Neural cell (in vitro differentiated cells): ENCODE measurements around the gene ANO3. TPM values are rescaled to one million over a fixed set of nuclear protein-coding genes. Genes with fewer than 3 reads are reported as not detected.

Experiments used
- H2AFZ ChIP-seq: fragments of 200-600, 300-800 bp; sonication (generic), shearing (Covaris generic); 2 replicates; pipeline ENCODE4 v1.6.0; 2014; ENCODE audit warnings: low read depth, mild to moderate bottlenecking, antibody characterized with exemption, low read length, moderate library complexity
- H3F3A ChIP-seq: fragments of 200-600 bp; shearing (Covaris generic); 2 replicates; pipeline ENCODE4 v1.6.1; 2016; ENCODE audit warnings: mild to moderate bottlenecking, moderate library complexity, mixed read lengths, antibody characterized with exemption, low read length; ENCODE audit not compliant: insufficient read depth, poor library complexity, severe bottlenecking
- H3K27ac ChIP-seq: fragments of 200-600, 300-800 bp; sonication (generic), shearing (Covaris generic); 2 replicates; pipeline ENCODE4 v1.5.1; 2014; ENCODE audit warnings: mild to moderate bottlenecking, low read length, moderate library complexity
- H3K27me3 ChIP-seq: fragments of 300-800, 200-600 bp; sonication (generic), shearing (Covaris generic); 2 replicates; pipeline ENCODE4 v1.6.0; 2014; ENCODE audit warnings: mild to moderate bottlenecking, low read depth, low read length, moderate library complexity; ENCODE audit not compliant: insufficient read depth
- H3K36me3 ChIP-seq: fragments of 300-800, 200-600 bp; sonication (generic), shearing (Covaris generic); 2 replicates; pipeline ENCODE4 v1.5.1; 2014; ENCODE audit warnings: mild to moderate bottlenecking, antibody characterized with exemption, low read length, moderate library complexity; ENCODE audit not compliant: insufficient read depth
- H3K4me2 ChIP-seq: fragments of 300-800, 200-600 bp; sonication (generic), shearing (Covaris generic); 2 replicates; pipeline ENCODE4 v1.6.0; 2014; ENCODE audit warnings: mild to moderate bottlenecking, low read length
- H3K4me3 ChIP-seq: fragments of 300-800, 200-600 bp; sonication (generic), shearing (Covaris generic); 2 replicates; pipeline ENCODE4 v1.5.1; 2014; ENCODE audit warnings: mild to moderate bottlenecking, low read length, moderate library complexity
- H3K79me2 ChIP-seq: fragments of 200-600 bp; shearing (Covaris generic); replicated peaks from 2 replicates; pipeline ENCODE4 v1.6.0; 2014; ENCODE audit warnings: mild to moderate bottlenecking, low read length, moderate library complexity; ENCODE audit not compliant: insufficient read depth
- H3K9ac ChIP-seq: fragments of 300-800, 200-600 bp; sonication (generic), shearing (Covaris generic); 2 replicates; pipeline ENCODE4 v1.6.1; 2016; ENCODE audit warnings: mild to moderate bottlenecking, low read length, mixed read lengths
- H3K9me2 ChIP-seq: fragments of 200-600 bp; shearing (Covaris generic); 2 replicates; pipeline ENCODE4 v1.6.1; 2016; ENCODE audit warnings: mild to moderate bottlenecking, low read length, mixed read lengths; ENCODE audit not compliant: insufficient read depth
- H3K9me3 ChIP-seq: fragments of 200-600, 300-800 bp; sonication (generic), shearing (Covaris generic); 2 replicates; pipeline ENCODE4 v1.6.1; 2016; ENCODE audit warnings: mild to moderate bottlenecking, mixed run types, low read length, moderate library complexity, mixed read lengths
- H4K20me1 ChIP-seq: fragments of 200-600 bp; shearing (Covaris generic); 2 replicates; pipeline ENCODE4 v1.6.1; 2016; ENCODE audit warnings: mild to moderate bottlenecking, mixed run types; ENCODE audit not compliant: insufficient read depth
- EP300 ChIP-seq: fragments of 450-650 bp; conservative IDR thresholded peaks from 2 replicates; pipeline ENCODE4 v1.6.1; 2014; ENCODE audit warnings: antibody characterized with exemption, mild to moderate bottlenecking, moderate library complexity; ENCODE audit not compliant: poor library complexity, severe bottlenecking
- EZH2 ChIP-seq: fragments of 200-600, 300-800 bp; shearing (Covaris generic), sonication (generic); IDR thresholded peaks from 2 replicates; pipeline ENCODE4 v1.6.1; 2014; ENCODE audit warnings: antibody characterized with exemption, low read length, borderline replicate concordance, mild to moderate bottlenecking; ENCODE audit not compliant: insufficient read depth, poor library complexity, severe bottlenecking
- POLR2AphosphoS5 ChIP-seq: IDR thresholded peaks from 2 replicates; pipeline ENCODE4 v1.6.1; 2012
- TAF1 ChIP-seq: IDR thresholded peaks from 2 replicates; pipeline ENCODE4 v1.6.1; 2012; ENCODE audit warnings: low read depth
- polyA plus RNA-seq: library from polyadenylated mRNA; depleted of rRNA; stranded (reverse); fragments of >200 nt; gene quantifications from 2 replicates; pipeline ENCODE4 v1.2.3, GENCODE V29; 2014
- TF ChIP-seq, protein P1 (sequence below): IDR thresholded peaks from 2 replicates; pipeline ENCODE4 v1.6.1; 2012; ENCODE audit warnings: borderline replicate concordance
- TF ChIP-seq, protein P2 (sequence below): fragments of 450-650 bp; IDR thresholded peaks from 2 replicates; pipeline ENCODE4 v1.5.1; 2014; ENCODE audit warnings: antibody characterized with exemption, mild to moderate bottlenecking, moderate library complexity; ENCODE audit not compliant: poor library complexity, severe bottlenecking

ANO3 gene
- polyA plus RNA-seq, 1 donor from 2014 or later = not detected

DNA sequence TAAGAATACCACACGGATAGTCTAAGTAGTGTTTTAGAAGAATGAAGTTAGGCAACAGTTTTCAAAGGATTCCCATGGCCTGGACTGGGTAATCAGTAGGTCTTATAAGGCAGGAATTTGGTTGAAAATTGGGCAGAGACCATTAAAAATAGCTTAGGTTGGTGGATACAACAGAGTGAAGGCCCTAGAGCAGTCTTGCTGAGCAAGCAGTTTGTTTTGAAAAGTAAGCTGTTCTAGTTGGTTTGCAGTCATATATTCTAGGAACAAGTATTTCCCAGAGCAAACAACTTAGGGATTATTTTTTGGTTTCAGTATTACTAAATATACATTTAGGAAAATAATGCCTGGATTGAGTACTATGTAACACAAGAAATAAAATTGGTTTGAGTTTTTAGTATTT is 175.3 kb downstream of the ANO3 start:
- Histone ChIP-seq H3K36me3 (no peaks in the 10 kb centered on the region), H3K27ac (no peak overlapping the region), H3K4me3 (no peak overlapping the region), H3K27me3 (no peaks in the 10 kb centered on the region), H3K79me2 (no peaks in the 10 kb centered on the region), H4K20me1 (no peaks in the 10 kb centered on the region), H3K4me2 (no peak overlapping the region), H3F3A (no peaks in the 10 kb centered on the region), H3K9ac (no peak overlapping the region), H2AFZ (no peak overlapping the region), H3K9me3 (no peaks in the 10 kb centered on the region), H3K9me2 (no peaks in the 10 kb centered on the region)
- no peak for TF ChIP-seq EP300
- TF ChIP-seq, protein P1, sequence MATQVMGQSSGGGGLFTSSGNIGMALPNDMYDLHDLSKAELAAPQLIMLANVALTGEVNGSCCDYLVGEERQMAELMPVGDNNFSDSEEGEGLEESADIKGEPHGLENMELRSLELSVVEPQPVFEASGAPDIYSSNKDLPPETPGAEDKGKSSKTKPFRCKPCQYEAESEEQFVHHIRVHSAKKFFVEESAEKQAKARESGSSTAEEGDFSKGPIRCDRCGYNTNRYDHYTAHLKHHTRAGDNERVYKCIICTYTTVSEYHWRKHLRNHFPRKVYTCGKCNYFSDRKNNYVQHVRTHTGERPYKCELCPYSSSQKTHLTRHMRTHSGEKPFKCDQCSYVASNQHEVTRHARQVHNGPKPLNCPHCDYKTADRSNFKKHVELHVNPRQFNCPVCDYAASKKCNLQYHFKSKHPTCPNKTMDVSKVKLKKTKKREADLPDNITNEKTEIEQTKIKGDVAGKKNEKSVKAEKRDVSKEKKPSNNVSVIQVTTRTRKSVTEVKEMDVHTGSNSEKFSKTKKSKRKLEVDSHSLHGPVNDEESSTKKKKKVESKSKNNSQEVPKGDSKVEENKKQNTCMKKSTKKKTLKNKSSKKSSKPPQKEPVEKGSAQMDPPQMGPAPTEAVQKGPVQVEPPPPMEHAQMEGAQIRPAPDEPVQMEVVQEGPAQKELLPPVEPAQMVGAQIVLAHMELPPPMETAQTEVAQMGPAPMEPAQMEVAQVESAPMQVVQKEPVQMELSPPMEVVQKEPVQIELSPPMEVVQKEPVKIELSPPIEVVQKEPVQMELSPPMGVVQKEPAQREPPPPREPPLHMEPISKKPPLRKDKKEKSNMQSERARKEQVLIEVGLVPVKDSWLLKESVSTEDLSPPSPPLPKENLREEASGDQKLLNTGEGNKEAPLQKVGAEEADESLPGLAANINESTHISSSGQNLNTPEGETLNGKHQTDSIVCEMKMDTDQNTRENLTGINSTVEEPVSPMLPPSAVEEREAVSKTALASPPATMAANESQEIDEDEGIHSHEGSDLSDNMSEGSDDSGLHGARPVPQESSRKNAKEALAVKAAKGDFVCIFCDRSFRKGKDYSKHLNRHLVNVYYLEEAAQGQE = no peak
- TF ChIP-seq, protein P2, sequence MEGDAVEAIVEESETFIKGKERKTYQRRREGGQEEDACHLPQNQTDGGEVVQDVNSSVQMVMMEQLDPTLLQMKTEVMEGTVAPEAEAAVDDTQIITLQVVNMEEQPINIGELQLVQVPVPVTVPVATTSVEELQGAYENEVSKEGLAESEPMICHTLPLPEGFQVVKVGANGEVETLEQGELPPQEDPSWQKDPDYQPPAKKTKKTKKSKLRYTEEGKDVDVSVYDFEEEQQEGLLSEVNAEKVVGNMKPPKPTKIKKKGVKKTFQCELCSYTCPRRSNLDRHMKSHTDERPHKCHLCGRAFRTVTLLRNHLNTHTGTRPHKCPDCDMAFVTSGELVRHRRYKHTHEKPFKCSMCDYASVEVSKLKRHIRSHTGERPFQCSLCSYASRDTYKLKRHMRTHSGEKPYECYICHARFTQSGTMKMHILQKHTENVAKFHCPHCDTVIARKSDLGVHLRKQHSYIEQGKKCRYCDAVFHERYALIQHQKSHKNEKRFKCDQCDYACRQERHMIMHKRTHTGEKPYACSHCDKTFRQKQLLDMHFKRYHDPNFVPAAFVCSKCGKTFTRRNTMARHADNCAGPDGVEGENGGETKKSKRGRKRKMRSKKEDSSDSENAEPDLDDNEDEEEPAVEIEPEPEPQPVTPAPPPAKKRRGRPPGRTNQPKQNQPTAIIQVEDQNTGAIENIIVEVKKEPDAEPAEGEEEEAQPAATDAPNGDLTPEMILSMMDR = no peak

DNA sequence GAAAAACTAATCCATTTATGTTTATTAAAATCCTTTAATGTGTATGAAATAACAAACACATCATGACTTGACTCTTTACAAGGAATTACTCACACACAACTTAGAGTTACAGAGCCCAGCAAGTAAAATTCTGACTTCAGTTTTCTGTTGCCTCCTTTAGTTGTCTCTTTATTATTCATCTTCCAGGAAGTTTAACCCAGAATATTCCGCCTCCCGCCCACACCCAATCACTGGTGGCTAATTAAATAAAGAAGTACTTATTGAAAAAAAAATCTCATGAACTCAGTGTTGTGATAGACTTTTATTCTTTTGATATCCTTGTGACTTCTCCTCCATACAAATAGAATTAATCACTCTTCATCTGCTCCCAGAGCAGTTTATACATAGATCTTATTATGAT is 178.2 kb downstream of the ANO3 start:
- H3F3A ChIP-seq = no peaks in the 10 kb centered on the region
- H2AFZ ChIP-seq = no peak overlapping the region
- no peaks in the 10 kb centered on the region for H3K36me3 ChIP-seq
- no peaks in the 10 kb centered on the region for H3K27me3 ChIP-seq
- no peak overlapping the region for H3K4me2 ChIP-seq
- H3K9ac ChIP-seq = no peak overlapping the region
- H3K4me3 ChIP-seq = no peak overlapping the region
- H4K20me1 ChIP-seq = no peaks in the 10 kb centered on the region
- no peaks in the 10 kb centered on the region for H3K9me2 ChIP-seq
- TF ChIP-seq EZH2 = no peak
- TF ChIP-seq EP300 = no peak
- no peak for TF ChIP-seq TAF1
- no peak for TF ChIP-seq POLR2AphosphoS5
- H3K27ac ChIP-seq = no peak overlapping the region
- no peaks in the 10 kb centered on the region for H3K79me2 ChIP-seq
- H3K9me3 ChIP-seq = no peaks in the 10 kb centered on the region

DNA sequence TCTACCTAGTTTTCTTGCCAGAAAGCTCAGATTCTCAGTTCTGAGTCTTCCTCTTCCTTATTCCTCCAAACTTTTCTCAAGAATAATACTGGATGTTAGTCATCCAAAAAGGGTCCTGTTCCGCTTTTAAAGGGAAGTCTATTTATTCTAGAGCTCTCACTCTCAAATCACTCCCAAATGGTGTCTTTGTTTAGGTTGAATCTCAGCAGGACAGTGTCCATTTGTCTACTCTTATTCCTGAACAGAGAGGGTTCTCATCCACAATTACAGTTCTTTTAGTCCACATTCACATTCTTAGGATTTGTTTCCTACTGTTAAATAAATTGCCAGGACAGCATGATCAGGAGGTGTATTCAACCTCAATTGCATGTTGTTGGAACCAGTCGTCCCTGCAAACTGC is 178.8 kb downstream of the ANO3 start:
- H3K27me3 ChIP-seq = no peaks in the 10 kb centered on the region
- no peak overlapping the region for H2AFZ ChIP-seq
- H3K4me3 ChIP-seq = no peak overlapping the region
- no peak overlapping the region for H3K9ac ChIP-seq
- no peaks in the 10 kb centered on the region for H3K9me2 ChIP-seq
- TF ChIP-seq POLR2AphosphoS5 = peak; percentile 9
- TF ChIP-seq, protein P1 = no peak
- no peaks in the 10 kb centered on the region for H3K36me3 ChIP-seq
- no peak overlapping the region for H3K4me2 ChIP-seq
- no peaks in the 10 kb centered on the region for H3K9me3 ChIP-seq
- H4K20me1 ChIP-seq = no peaks in the 10 kb centered on the region
- H3K79me2 ChIP-seq = no peaks in the 10 kb centered on the region
- no peaks in the 10 kb centered on the region for H3F3A ChIP-seq
- no peak overlapping the region for H3K27ac ChIP-seq
